Measurements from ENCODE around the gene CMTM2. TPM values are rescaled to one million over a fixed set of nuclear protein-coding genes. Genes with fewer than 3 reads are reported as not detected.
A peak's percentile ranks its signal among the peaks of the same experiment; 100 is the strongest.

CMTM2 gene
- total RNA-seq, 2 experiments from 2014 or later, result 0.19 to 0.91 TPM

DNA sequence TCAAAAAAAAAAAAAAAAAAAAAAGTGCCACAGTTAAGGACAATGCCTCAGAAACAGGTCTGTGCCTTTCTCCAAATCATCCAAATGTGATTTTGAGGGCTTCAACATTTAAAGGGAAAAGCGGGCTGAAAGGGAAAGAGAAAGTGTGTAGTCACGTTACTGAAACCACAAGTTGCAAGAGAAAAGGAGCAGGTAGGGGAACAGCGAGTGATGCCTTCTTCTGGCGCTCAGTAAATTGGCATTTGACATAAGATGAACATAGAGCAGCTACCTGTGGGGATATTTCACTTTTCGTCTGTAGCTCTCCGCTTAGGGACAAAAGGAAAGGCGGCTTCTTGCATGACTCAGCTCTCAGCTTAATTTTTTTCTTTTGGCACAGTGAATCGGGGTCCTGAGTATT, 11.1 kb downstream of the CMTM2 start:
- TF ChIP-seq, protein P1, sequence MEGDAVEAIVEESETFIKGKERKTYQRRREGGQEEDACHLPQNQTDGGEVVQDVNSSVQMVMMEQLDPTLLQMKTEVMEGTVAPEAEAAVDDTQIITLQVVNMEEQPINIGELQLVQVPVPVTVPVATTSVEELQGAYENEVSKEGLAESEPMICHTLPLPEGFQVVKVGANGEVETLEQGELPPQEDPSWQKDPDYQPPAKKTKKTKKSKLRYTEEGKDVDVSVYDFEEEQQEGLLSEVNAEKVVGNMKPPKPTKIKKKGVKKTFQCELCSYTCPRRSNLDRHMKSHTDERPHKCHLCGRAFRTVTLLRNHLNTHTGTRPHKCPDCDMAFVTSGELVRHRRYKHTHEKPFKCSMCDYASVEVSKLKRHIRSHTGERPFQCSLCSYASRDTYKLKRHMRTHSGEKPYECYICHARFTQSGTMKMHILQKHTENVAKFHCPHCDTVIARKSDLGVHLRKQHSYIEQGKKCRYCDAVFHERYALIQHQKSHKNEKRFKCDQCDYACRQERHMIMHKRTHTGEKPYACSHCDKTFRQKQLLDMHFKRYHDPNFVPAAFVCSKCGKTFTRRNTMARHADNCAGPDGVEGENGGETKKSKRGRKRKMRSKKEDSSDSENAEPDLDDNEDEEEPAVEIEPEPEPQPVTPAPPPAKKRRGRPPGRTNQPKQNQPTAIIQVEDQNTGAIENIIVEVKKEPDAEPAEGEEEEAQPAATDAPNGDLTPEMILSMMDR (conservative IDR thresholded peaks at IDR 0.05; ENCODE audit: low read length), result no peak
- no peak for TF ChIP-seq EZH2phosphoT487 (IDR thresholded peaks at IDR 0.05; ENCODE audit: borderline replicate concordance, low read depth, low read length)
- Histone ChIP-seq H3K9me3 (ENCODE audit: low read length) (no peaks in the 10 kb centered on the region), H3K79me2 (ENCODE audit: insufficient read depth, low read depth, low read length) (no peaks in the 10 kb centered on the region), H4K20me1 (ENCODE audit: insufficient read depth, low read length) (no peaks in the 10 kb centered on the region), H3K36me3 (ENCODE audit: insufficient read depth, low read length) (no peaks in the 10 kb centered on the region), H3K9me2 (ENCODE audit: insufficient read depth, low read length) (no peaks in the 10 kb centered on the region), H3K4me1 (ENCODE audit: insufficient read depth, low read length, poor library complexity, severe bottlenecking) (peaks cover 25% of the 10 kb centered on the region), H3K27ac (ENCODE audit: low read depth, low read length, poor library complexity, severe bottlenecking) (no peak overlapping the region), H3K4me3 (ENCODE audit: low read depth, low read length, poor library complexity, severe bottlenecking) (peak overlapping the region; percentile 27), H2AFZ (ENCODE audit: low read length) (peak overlapping the region; percentile 57; the same call in 1 of the 2 replicates), H3K4me2 (ENCODE audit: low read length) (peak overlapping the region; percentile 42)
- POLR2A ChIA-PET, result interaction anchor here (0.7 kb wide), 1 partner anchor 198 kb away, joined by 3 read pairs; no protein-coding TSS in a partner anchor
- DNase-seq (ENCODE audit: low spot score), result peak; percentile 29
- CTCF ChIA-PET (ENCODE audit: unreplicated experiment), result interaction anchor here (0.8 to 1.1 kb wide), 2 partner anchors 182 to 186 kb away, joined by 3 to 4 read pairs; no protein-coding TSS in a partner anchor
- intact Hi-C loops (cut with micrococcal nuclease; ENCODE audit: unreplicated experiment), result no loop called here
- no TSS peak for BruUV-seq (replicated peaks)

DNA sequence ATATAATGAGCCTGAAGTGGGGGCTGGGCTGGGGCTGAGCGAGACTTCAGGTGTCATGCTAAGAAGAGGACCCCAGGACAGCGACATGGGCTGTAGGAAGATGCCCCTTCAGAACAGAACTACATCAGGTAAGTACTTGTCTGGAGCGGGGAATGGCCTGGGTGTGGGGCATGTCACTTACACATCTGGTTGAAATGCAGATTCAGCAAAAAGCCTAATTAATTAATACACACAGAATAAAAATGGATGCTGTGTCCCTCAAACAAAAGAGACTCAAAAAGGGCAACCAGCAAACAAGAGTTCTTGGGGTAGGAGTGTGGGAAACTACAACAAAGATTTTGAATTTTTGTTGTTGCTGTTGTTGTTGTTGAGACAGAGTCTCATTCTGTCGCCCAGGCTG, 11.8 kb downstream of the CMTM2 start:
- no peak for DNase-seq (ENCODE audit: low spot score)
- POLR2A ChIA-PET, result interaction anchor here (0.7 kb wide), 1 partner anchor 199 kb away, joined by 3 read pairs; no protein-coding TSS in a partner anchor
- no peaks in the 10 kb centered on the region for H3K9me2 ChIP-seq (ENCODE audit: insufficient read depth, low read length)
- no peak overlapping the region for H3K27ac ChIP-seq (ENCODE audit: low read depth, low read length, poor library complexity, severe bottlenecking)
- no peak overlapping the region for H3K4me2 ChIP-seq (ENCODE audit: low read length)
- no TSS peak for BruUV-seq (replicated peaks)
- H2AFZ ChIP-seq (ENCODE audit: low read length), result no peak overlapping the region
- CTCF ChIA-PET (ENCODE audit: unreplicated experiment), result interaction anchor here (0.8 kb wide), 1 partner anchor 182 kb away, joined by 4 read pairs; no protein-coding TSS in a partner anchor
- no peaks in the 10 kb centered on the region for H3K79me2 ChIP-seq (ENCODE audit: insufficient read depth, low read depth, low read length)
- no peak overlapping the region for H3K4me3 ChIP-seq (ENCODE audit: low read depth, low read length, poor library complexity, severe bottlenecking)
- no peaks in the 10 kb centered on the region for H3K36me3 ChIP-seq (ENCODE audit: insufficient read depth, low read length)
- no peak for TF ChIP-seq EZH2phosphoT487 (IDR thresholded peaks at IDR 0.05; ENCODE audit: borderline replicate concordance, low read depth, low read length)
- TF ChIP-seq, protein P1 (conservative IDR thresholded peaks at IDR 0.05; ENCODE audit: low read length), result no peak
- intact Hi-C loops (cut with micrococcal nuclease; ENCODE audit: unreplicated experiment), result no loop called here
- H3K4me1 ChIP-seq (ENCODE audit: insufficient read depth, low read length, poor library complexity, severe bottlenecking), result peaks cover 18% of the 10 kb centered on the region
- no peaks in the 10 kb centered on the region for H4K20me1 ChIP-seq (ENCODE audit: insufficient read depth, low read length)
- H3K9me3 ChIP-seq (ENCODE audit: low read length), result no peaks in the 10 kb centered on the region

DNA sequence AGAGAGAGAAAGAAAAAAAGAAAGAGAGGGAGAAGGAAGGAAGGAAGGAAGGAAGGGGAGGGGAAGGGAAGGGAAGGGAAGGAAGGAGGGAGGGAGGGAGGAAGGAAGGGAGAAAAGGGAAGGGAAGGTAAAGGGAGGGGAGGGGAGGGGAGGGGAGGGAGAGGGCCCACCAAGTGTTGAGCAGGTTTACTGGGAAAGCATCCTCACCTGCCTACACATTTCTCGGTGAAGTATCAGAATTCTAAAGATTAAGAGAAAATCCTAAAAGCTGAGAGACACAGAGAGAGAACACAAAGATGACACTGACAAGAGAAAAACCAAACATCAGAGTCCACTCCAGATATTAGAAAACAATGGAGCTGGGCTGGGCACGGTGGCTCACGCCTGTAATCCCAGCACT, 13.0 kb downstream of the CMTM2 start:
- Histone ChIP-seq H4K20me1 (ENCODE audit: insufficient read depth, low read length) (no peaks in the 10 kb centered on the region), H3K4me1 (ENCODE audit: insufficient read depth, low read length, poor library complexity, severe bottlenecking) (peaks cover 11% of the 10 kb centered on the region), H3K79me2 (ENCODE audit: insufficient read depth, low read depth, low read length) (no peaks in the 10 kb centered on the region), H3K27ac (ENCODE audit: low read depth, low read length, poor library complexity, severe bottlenecking) (no peak overlapping the region), H3K9me2 (ENCODE audit: insufficient read depth, low read length) (no peaks in the 10 kb centered on the region), H3K4me2 (ENCODE audit: low read length) (no peak overlapping the region), H3K36me3 (ENCODE audit: insufficient read depth, low read length) (no peaks in the 10 kb centered on the region), H2AFZ (ENCODE audit: low read length) (no peak overlapping the region), H3K9me3 (ENCODE audit: low read length) (no peaks in the 10 kb centered on the region), H3K4me3 (ENCODE audit: low read depth, low read length, poor library complexity, severe bottlenecking) (no peak overlapping the region)
- BruUV-seq (replicated peaks), result no TSS peak
- CTCF ChIA-PET (ENCODE audit: unreplicated experiment), result no interaction called here
- POLR2A ChIA-PET, result no interaction called here
- DNase-seq (ENCODE audit: low spot score), result no peak
- intact Hi-C loops (cut with micrococcal nuclease; ENCODE audit: unreplicated experiment), result no loop called here
- TF ChIP-seq EZH2phosphoT487 (IDR thresholded peaks at IDR 0.05; ENCODE audit: borderline replicate concordance, low read depth, low read length), result no peak
